ENCODE measurements around the gene RLN1.

DNA sequence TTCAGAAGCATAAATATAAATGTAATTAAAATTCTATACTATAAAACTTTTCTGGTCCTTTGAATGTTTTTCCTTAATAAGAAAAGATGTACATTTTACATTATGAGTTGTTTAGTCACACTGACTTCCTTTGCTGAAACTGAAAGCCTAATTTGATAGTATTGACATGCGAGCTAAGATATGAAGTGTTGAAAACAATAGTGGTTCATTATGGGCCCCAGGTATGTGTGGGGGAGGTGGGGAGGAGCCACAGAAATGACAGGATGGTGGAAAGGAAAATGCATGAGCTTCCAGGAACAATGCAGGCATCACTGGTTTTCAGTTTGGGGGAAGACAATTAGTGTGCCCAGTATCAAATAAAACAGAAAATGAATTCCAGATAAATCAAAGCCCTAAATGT, 35.4 kb upstream of the RLN1 start:
- TF ChIP-seq, protein P1, sequence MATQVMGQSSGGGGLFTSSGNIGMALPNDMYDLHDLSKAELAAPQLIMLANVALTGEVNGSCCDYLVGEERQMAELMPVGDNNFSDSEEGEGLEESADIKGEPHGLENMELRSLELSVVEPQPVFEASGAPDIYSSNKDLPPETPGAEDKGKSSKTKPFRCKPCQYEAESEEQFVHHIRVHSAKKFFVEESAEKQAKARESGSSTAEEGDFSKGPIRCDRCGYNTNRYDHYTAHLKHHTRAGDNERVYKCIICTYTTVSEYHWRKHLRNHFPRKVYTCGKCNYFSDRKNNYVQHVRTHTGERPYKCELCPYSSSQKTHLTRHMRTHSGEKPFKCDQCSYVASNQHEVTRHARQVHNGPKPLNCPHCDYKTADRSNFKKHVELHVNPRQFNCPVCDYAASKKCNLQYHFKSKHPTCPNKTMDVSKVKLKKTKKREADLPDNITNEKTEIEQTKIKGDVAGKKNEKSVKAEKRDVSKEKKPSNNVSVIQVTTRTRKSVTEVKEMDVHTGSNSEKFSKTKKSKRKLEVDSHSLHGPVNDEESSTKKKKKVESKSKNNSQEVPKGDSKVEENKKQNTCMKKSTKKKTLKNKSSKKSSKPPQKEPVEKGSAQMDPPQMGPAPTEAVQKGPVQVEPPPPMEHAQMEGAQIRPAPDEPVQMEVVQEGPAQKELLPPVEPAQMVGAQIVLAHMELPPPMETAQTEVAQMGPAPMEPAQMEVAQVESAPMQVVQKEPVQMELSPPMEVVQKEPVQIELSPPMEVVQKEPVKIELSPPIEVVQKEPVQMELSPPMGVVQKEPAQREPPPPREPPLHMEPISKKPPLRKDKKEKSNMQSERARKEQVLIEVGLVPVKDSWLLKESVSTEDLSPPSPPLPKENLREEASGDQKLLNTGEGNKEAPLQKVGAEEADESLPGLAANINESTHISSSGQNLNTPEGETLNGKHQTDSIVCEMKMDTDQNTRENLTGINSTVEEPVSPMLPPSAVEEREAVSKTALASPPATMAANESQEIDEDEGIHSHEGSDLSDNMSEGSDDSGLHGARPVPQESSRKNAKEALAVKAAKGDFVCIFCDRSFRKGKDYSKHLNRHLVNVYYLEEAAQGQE (IDR thresholded peaks at IDR 0.05; ENCODE audit: borderline replicate concordance), result no peak
- TF ChIP-seq CTCF (IDR thresholded peaks at IDR 0.05; ENCODE audit: poor library complexity, severe bottlenecking) (no peak), EZH2 (IDR thresholded peaks at IDR 0.05; ENCODE audit: borderline replicate concordance, insufficient read depth, low read length, poor library complexity, severe bottlenecking) (no peak)

All from neural cell (in vitro differentiated cells).